CD4-positive, alpha-beta T cell treated with Interleukin-2 at 100 ng/mL for 4 hours (primary cell): ENCODE data around the gene ABRAXAS1.
"Not testable (repeated sequence)": the region's sequence is repeated elsewhere in the genome, so short reads cannot be mapped to it uniquely, and the experiment has no call there.

Source experiments
- DNase-seq: peaks from one replicate; pipeline ENCODE4 v3.0.0-alpha.2; 2020; ENCODE audit warnings: low spot score

Gene ABRAXAS1

DNA sequence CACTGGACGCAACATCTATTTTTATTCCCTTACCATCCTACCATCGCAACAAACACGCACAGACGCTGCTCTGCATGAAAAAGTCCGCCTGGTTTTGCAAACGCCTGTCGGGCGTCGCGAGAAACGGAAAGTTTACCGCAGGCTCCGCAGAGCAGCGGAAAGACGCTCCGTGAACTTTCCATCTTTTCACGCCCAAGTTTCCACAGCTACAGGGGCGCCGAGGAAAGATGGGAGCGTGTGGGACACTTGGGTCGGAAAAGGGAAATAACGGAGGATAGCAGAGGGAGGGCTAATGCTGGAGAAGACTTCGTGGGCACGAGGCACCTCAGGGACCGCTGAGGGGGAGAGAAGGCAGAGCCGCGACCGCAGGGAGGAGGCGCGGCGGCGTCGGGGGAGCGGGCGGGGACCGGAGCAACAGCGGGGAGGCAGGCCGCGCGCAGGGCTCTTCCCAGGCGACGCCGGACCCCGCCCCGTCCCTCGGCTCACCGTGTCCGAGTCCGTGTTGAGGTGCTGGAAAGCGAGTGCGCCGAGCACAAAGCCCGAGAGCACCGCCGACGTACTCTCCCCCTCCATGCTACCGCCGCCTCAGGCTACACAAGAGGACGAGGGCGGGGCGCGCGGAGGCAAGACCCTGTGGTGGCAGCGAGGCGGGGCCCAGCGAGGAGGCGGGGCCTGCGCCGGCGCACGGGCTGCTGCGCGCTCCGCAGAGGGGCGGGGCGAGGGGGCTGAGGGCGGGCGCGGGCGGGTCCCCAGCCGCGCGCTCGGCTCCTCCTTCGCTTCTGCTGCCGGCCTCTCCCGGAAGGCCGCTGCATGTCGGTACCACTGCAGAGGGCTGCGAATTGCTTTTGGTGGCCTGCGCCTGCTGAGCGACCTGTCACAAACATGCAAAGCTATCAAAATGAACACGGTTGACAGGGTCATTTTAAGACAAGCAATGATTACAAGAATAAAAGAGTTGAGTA is at the start of gene ABRAXAS1:
ABRAXAS1 (minus strand) TSS at position 601 of the 962 bp plus-strand sequence; CDS start at position 573, 28 bp downstream.
- peak; percentile 94 for DNase-seq

DNA sequence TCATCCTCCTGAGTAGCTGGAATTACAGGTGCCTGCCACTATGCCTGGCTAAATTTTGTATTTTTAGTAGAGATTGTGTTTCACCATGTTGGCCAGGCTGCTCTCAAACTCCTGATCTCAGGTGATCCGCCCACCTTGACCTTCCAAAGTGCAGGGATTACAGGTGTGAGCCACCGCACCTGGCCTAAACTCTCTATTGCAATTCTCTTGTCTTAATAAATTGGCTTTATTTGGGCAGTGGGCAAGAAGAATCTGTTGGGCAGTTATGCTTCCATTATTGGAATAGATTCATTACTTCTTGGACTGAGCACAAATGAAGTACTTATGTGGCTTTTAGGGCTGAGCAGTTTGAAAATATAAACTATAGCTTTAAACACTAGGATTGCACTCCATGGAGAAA is 42.8 kb upstream of the ABRAXAS1 start:
- DNase-seq = no peak

DNA sequence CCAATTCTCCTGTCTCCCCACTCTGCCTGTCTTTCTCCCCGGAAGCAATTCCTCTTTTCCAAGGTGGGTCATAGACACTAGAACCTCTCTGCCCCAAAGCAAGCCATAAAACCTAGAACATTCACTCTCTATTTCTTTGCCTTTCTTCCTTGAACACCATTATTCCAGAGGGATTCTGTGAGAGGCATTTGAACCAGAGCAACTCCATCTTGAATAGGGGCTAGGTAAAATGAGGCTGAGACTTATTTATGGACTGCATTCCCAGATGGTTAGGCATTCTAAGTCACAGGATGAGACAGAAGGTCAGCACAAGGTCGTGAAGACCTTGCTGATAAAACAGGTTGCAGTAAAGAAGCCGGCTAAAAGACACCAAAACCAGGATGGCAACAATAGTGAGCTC is 37.3 kb upstream of the ABRAXAS1 start:
- DNase-seq = no peak

DNA sequence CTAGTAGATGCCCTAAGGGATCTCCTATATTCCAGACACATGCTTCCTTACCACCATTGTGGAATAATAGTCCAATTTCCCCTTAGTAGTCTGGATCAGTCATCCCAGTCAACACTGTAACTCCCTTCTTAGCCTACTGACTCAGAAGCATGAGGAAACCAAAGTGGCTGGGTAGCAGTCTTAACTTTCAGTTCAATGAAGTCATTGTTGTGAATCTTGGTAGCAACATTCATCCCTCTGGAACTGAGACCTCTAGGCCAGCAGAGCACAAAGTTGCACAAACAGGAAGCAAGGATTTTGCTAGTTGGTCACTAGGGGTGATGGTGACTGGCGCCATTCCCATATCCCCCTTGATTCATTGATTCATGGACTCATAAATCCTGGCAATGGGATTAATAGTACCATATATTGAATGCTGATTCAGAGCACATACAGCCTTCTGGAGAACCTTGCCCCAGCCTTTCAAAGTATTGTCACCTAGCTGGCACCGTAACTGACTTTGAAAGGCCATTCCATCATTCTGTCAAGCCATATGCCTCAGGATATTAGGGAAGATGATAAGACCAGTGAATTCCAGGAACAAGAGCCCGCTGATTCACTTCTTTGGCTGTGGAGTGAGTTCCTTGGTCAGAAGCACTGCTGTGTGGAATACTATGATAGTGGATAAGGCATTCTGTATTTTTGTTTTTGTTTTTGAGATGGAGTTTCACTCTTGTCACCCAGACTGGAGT is 31.3 kb upstream of the ABRAXAS1 start:
- DNase-seq = no peak

DNA sequence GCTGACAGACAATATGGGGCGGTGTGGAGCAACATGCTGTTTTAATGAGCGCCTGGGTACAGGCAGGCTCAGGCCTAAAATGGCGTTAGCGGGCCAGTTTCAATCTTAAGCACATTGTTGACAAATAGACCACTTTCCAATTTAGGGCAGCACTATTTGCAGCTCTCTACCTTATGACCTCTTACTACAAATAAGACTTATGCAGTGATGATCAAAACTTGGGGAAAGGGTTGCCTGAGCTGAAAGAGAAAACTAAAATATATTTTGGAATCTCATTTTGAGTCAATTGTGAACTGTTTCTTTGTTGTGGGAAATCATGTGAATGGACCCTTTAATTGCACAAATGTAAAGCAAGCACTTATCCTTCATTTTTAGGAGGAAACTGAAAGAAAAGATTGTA is 25.5 kb upstream of the ABRAXAS1 start:
- no peak for DNase-seq

DNA sequence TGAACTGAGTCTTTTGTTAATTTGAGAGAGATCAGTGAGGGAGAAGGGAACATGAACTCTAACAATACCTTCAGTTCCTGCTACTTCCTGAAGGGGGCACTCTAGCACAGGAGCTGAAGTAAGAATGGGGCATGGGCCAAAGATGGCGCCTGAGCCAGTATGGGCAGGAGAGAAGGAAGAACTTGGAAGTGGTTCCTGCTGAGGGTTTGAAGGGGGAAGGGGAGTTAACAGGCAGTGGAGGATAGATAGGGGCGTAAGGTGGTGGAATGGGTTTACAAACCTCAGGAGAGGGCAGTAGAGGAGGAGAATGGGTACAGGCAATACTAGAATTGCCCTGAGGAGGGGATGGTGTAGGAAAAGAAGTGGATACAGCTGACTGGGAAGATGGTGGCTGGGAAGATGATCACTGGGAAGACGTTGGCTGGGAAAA is 24.3 kb upstream of the ABRAXAS1 start:
- DNase-seq = peak; percentile 65

DNA sequence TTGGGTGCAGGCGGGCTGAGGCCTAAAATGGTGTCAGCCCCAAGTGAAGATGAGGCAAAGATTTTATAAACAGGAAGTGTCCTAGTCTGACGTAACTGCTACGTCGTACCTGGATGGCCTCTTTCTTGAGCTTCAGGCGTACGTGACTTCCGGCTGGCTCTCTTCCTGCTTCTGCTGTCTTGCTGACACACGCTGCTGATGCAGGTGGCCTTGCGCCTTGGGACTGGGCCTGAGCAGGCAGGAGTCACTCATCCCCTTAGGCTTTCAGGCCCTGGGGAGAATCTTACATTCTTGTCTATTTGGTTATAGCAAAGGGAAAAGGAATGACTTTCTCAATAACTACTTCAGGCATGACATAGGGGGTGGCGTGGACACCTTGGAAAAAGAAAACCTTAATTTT is 20.1 kb upstream of the ABRAXAS1 start:
- no peak for DNase-seq

DNA sequence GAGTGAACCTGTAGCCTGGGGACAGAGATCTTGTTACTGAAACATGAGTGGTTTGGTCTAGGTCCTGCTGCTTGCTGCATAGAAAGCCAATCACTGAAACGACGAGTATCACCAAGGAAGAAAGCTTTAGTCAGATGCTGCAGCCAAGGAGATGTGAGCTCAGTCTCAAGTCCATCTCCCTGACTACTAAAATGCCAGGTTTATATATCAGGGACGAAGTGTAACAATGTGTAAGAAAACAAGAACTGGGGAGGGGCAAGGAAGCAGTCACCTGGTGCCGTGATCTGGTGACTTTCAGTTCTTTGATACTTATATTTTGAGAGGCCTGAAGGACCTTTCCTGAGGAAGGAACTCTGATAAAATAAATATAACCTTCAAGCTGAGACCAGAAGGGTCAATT is 19.6 kb upstream of the ABRAXAS1 start:
- no peak for DNase-seq

DNA sequence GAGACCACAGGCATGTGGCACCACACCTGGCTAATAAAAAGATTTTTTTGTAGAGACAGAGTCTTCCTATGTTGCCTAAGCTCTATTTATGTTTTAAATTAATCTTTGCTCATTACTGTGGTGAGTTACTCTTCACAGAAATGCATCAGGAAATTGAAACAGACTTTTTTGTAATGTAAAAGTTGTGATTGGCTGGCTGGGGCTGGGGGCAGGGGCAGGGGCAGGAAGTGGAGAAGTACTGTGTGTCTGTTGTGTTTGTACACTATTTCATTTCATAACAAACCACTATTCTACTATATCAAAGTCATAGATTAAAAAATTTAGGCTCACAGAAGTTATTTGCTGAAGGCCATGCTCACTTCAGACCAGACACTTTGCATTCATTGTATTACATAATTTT is 19.1 kb upstream of the ABRAXAS1 start:
- DNase-seq = peak; percentile 49

DNA sequence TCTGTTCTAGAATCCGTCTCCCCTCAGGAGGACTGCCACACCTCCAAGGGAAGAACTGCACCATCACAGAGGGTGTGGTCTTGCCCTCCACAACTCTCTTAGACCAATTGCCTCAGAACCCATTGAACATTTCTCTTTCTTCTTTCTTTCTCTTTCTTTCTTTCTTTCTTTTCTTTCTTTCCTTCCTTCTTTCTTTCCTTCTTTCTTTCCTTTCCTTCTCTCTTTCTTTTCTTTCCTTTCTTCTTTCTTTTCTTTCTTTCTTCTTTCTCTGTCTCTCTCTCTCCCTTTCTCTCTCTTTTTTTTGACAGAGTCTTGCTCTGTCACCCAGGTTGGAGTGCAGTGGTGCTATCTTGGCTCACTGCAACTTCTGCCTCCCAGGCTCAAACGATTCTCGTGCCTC is 16.8 kb upstream of the ABRAXAS1 start:
- not testable (repeated sequence) for DNase-seq

DNA sequence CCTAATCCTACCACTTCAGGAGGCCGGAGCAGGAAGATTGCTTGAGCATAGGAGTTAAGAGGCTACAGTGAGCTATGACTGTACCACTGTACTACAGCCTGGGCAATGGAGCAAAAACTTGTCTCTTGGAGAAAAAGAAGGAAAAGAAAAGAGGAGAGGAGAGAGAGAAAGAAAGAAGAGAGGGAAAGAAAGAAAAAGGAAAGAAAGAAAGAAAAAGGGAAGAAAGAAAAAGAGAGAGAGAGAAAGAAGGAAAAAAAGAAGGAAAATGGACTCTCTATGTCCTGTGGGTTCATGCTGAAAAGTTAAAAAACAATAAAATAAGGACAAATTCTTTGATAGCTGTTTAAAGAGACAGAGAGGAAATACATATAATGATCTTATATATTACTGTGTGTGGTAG is 13.3 kb upstream of the ABRAXAS1 start:
- DNase-seq = no peak

DNA sequence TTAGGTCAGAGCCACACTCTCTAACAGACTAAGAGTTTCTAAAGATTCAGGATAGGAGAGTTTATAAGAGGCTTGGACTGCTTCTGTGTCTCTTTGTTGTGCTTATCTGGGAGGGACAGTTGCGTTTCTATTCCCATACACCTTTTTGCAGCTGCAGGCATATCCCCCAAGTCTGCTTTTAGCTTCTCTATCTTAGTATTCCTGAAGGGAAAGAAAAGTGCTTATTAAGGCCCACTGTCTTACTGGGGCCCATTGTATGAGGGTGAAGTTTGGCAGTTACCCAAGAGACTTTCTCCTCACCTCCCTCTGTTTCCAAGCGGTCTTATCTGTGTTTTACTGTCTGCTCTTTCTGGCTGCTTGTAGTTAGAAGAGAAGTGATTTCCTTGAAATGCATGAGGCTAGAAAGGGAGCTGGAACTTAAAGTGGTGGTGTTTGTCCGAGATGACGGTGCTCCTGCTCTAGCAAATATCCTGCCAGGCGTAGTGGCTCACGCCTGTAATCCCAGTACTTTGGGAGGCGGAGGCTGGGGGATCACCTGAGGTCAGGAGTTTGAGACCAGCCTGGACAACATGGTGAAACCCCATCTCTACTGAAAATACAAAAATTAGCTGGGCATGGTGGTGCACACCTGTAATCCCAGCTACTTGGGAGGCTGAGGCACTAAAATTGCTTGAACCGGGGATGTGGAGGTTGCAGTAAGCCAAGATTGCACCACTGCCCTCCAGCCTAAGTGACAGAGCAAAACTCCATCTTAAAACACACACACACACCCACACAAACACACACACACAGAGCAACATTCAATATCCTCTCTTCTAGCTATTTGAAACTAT is 11.4 kb upstream of the ABRAXAS1 start:
- DNase-seq = not testable (repeated sequence)

DNA sequence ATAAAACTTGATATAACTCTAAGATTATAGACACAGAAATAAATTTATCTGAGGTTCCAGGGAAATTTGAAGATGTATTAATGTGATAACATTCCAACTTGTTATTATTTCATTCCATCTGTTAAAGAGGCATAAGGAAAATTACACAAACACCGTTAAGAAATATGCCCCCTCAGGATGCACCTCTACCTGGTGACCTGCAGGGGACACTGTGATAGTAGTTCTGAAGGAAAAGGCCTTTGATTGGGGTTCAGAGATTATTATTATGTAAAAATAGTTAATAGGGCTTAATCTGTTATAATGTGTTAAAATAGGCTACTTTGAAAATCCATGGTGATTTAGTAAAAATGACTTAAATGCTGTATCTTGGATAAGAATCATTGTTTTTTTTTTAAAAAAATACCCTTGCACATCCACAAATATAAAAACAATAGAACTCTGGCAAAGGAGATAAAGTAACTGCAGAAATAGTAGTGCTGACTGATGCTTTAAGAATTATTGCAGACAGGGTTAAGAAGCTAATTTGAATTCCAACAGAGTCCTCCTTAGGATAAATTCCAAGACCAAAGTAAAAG is 6.1 kb upstream of the ABRAXAS1 start:
- DNase-seq = peak; percentile 48

DNA sequence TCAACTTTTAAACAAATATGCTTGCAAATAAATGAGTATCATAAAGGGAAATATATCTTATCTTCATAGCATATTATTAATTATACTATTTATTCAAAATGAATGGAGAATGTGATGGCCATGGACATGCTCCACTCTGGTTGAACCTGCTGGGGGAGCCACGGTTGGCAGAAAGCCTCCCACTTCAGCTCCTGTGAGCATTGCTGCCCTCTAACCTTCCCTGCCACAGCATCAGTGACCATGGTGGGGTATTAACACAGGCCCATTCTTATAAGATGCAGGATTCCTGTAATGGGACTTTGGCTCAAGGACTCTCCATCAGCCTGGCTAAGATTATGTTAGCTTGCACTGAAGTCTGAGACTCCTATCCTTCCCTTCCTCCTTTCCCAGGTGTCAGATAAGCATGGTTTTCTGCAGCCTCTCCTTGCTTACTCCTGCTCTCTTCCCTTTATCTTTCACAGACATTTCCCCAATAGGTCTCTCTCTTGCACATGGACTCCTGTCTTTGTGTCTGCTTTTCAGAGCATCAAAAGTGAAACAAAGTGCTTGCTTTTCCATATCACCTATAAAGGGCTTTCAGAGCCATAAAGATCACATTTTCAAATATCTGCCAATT is 4.9 kb upstream of the ABRAXAS1 start:
- DNase-seq = no peak

DNA sequence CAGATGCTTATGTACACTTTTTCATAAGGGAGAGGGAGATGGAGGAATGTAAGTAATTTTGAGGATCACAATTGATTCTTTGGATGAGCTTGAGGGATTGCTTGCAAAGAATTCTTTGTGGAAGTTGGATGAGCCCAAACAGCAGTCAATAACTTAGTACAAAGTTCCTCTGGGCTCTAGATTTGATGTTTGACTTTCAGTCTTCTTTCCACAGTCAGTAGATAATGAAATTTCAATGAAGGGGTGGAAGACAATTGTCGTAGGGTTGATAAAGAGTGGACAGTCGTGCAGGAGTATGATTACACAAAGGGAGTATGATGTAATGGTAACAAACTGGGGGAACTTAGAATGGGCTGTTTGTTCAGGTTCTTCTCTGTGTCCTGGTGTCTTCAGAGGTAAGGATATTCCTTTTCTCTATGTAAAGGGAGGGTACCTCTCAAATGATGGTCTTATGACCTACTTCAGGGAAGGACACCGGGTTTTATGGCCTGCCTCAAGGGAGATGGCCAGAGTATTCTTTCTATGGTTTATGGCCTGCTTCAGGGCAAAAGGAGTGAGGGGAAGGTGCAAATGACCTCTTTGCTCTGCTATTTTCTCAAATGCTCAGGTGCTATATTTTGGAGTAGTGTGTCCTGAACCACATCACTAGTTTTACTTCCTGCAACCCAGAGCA is 1.7 kb upstream of the ABRAXAS1 start:
- DNase-seq = no peak

DNA sequence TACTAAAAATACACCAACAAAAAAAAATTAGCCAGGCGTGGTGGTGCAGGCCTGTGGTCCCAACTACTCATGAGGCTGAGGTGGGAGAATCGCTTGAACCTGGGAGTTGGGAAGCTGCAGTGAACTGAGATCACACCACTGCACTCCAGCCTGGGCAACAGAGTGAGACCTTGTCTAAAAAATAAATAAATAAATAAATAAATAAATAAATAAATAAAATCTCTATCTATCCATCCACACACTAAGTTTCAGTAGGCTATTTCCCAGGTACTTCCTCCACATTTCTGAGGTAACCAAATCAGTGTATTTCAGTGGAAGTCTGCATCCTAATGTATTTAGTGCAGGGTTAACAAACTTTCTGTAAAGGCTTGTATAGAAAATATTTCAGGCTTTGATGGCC is 10.9 kb downstream of the ABRAXAS1 start:
- no peak for DNase-seq

DNA sequence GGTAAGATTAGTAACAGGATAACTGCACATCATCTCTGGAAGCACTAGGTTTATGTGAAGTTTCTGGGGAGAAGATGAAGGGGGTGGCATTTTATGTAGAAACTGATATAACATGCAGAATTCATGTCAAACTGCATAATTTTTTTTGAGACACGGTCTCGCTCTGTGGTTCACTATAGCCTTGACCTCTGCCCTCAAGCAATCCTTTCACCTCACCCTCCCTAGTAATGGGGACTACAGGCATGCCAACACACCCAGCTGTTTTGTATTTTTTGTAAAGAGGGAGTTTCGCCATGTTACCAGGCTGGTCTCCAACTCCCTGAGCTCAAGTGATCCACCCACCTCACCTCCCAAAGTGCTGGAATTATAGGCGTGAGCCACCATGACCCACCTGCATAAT is 11.5 kb downstream of the ABRAXAS1 start:
- DNase-seq = no peak

DNA sequence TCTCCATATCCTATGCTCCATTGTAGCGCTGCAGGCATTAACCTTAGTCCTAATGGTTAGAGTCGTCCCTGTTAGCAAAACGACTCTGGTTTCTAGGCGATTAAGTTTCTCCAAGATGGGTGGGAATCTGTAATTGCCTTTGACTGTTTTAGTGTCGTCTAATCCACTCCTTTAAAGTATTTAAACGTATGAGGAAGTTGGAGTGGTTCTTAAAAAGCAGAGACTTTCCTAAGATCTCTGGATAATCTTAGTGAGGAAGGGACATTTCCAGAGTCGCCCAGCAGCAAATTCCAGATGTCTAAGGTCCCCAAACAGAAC is 28.8 kb downstream of the ABRAXAS1 start:
- DNase-seq = no peak

DNA sequence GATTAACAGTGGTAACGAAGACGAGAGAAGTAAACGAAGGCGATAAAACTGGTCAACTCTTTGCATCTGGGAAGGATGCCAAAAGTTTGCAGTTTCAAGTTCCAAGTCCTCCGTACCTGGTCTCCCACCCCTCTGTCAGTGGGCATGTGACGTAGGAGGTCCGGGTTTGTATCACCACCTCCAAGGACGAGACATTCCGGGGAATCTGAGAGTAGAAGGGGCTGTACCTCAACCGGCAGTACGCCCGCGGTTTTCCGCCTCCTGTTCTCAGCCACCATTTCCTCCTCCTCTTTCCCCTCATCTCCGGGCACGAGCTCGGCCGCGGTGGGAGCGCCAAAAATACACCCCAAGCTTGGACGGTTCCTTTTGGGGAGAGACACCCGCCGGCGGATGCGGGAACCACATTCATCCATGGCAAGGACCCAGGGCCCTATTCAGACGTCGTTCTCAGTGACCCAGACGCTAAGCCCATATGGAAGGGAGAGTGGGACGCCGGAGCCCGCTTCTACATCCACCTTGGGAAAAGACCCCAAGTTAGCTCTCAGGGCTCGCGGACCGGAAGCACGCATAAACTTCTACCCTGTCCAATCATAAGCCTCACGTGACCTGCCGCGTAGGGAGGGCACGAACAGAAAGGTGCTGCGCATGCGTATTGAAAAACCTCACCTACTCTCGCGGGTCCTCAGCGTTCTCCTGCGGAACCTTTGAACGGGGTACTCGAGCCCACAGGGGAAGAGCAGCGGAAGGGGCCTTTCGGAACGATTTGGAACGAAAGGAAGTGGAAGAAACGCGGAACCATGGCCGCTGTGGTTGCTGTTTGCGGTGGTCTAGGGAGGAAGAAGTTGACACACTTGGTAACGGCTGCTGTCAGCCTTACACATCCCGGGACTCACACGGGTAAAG is 29.4 kb downstream of the ABRAXAS1 start, which contains the start of the genes HELQ and MRPS18C:
HELQ (minus strand) TSS at position 543 of the 903 bp plus-strand sequence; CDS start at position 413, 130 bp downstream.
MRPS18C (plus strand) TSS at position 778 of the 903 bp plus-strand sequence; CDS start at position 798, 20 bp downstream.
- peak; percentile 97 for DNase-seq

DNA sequence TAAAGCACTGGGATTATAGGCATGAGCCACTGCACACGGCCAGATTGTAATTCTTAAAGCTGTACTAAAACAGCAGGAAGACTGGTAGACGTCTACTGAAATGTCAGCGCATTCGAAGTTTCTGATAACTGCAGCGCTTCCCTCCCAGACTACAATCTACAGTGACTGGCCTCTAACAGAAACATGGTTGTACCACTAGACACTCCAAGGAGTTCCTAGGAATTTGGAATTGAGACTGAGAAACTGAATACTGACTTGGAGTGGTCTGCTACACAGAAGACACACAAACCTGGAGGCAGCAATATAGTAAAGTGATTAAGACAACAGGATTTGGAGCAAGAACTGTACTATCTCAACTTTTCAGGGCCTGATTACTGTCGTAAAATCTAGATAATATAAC is 30.2 kb downstream of the ABRAXAS1 start:
- DNase-seq = peak; percentile 2
